DMS153 (cell line): ENCODE results near the gene ANKRD33B.

Source experiments
- DNase-seq: peaks from one replicate; lab custom pipeline; 2025; lab: John Stamatoyannopoulos, UW

Gene ANKRD33B

DNA sequence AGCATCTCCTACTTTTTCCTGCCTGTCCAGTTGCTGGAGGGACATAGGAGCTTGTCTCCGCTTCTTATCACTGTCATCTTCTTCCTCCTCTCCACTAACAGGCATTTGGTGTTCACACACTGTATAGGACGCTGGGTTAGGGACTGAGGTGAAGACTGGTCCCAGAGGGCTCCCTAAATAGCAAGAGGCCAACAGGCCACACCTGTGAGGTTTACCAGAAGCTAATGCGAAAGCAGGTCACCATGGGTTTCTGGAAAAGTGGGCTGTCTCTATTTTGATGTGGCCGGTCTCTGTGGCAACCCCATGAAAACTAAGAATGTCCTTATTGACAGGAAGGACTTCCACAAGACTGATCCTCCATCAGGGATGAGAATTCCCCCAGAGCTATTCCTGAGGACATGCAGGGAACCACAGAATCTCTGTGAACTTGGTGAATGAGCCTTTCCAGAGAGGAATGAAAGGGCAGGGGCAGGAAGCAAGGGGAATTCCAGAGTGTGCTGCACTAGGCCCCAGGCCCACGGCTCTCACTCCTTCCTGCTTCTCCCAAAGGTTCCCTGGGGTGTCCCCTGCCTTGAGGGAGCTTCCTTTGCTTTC is 135.5 kb downstream of the ANKRD33B start:
- no peak for DNase-seq

DNA sequence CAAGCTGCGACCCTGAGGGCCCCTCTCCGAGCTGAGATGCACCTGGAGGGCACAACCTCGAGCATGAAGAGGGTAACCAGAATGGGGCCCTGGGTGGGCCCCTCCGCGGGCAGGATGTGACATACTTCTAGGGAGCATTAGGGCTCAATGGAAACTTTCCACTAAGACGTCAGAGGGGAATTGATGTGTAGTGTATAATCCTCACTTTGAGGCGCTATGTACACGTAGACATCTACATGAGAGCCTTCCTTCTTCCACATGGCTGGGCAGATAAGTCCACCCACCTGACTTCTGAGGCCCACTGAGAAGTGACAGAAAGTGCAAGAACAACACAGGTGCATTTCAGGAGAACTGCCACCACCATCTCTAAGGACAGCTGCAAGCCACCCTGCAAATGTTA is 136.1 kb downstream of the ANKRD33B start:
- no peak for DNase-seq

DNA sequence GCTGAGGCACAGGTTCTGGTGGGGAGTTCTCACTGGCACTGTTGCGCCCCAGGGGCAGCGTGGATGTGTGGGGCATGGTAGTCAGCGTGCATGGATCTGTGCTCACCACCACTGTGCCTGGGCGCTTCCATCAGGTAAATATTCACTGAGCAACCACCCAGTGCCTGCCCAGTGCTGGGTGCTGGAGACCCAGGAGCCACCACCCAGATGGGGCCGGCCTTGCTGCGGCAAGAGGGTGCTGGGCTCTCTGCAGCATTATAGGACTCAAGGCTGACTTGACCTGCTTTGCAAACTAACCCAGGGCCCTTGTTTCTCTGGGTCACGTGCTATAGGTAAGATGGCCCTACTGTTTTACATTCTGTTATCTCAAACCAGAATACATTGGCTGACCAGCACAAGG is 136.6 kb downstream of the ANKRD33B start:
- DNase-seq: no peak

DNA sequence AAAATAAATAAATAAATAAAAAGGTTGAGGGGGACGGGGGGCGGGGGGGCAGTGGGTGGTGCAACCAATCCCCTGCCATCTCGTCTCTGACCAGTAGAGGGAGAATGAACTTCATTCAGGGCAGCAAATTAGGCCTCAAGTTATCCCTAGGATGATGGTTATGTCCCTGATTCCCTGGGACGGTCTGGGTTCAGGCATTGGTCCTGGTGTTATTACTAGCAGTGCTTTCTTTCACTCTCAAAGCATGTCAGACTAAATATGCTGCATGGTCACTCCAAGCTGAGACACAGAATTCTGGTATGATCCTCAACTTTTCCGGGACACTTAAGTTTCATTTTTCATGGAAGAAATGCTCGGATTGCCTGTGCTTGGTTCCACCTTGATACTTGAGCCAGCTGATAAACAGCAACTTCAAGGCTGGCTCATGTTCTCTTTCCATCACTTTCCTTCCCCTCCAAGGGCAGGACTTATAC is 137.7 kb downstream of the ANKRD33B start:
- peak; percentile 17 for DNase-seq

DNA sequence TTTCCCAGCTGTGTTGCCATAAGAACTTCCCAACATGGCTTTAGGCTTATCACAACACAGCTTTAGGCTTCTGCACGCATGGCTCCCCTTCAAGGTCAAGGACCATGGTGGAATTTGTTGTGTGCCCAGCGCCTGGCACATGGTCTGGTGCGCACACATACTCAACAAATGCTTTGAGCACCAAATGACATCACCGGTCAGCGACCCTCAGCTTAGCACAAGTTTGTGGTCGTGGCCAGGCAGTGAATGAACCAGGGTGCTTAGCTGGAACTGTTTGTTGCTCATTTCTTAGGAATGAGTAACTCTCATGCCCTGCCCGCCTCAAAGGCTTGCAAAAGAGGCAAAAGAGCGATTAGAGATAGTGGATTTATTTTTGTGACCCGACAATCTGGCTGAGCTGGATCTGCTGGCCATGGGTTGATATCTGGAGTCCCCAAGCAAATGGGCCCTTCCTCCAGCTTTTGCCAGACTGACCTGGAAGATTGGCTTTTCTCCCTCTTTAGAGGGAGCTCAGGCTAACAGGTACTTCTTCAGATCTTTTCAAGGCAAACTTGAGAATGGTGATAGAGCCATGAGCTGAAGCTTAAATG is 138.3 kb downstream of the ANKRD33B start:
- no peak for DNase-seq

DNA sequence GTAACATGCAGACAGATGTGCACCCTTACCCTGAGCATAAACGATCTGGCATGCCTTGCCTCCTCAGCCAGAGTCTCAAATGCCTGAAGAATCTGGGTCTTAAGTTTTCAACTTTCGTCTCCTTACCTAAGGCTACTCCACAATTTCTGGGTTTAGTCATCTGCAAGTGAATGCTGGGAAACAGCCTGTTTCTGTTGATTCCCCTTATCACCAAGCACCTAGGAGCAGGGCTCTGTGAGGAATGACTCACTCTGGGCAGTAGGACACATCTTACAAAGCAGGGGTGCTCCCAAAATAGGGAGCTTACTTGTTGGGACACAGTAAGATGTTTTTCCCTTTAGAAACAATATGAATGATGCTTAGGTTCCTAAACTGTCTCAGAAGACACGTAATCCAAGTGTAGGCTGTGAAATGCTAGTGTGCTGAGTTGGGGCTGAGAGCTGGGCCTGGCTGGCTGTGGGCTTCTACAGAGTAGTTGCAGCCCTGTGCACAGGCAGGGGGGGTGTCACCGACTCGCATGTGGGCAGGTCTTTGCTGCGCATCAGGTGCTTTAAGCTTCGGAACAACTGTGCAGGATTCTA is 139.1 kb downstream of the ANKRD33B start:
- no peak for DNase-seq

DNA sequence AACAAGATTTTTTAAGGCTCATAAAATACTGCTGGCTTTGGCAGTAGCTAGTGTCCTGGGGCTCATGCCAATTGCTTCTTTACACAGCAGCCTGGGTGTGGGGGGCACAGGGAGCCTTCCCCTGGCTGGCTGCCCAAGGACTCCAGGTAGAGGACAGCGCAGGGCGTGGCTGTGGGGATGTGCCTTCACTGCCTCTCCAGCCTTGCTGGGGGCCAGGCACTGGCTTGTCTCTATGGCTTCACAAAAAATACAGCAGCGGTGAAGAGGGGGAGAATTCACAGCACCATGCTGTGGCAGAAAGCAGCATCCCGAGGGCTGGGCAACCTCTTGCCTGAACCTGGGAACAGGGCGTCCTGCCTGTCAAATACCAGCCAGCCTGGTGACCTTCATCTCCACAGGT is 139.8 kb downstream of the ANKRD33B start:
- no peak for DNase-seq

DNA sequence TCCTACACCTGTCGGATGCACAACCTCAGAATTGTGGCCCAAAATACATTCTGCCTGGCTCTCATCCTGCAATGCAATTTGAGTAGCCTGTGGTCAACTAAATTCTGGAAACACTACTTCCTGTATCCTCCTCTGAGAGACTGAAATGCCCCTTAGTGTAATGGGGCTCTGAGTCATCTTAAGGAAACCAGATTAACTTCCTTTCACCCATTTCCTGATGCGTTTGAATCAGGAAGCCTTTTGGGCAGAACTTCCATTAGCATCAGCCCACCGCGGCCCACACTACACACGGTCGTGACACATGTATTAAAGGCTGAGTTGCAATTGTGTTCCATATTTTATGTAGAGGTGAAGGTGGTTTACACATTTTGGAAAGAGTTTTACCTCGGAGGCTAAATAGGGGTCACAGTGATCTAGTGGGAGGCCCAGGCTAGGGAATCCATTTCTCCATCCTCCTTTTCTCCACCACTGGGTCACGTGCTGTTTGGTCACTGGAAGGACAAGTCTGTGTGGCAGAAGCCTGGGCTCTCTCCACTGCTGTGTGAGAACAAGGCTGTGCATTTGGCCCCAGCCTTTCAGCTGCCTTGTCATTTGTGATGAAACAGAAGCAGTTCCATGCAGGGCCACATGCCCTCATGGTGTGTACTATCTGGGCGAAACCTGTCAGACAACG is 141.2 kb downstream of the ANKRD33B start:
- DNase-seq: no peak

DNA sequence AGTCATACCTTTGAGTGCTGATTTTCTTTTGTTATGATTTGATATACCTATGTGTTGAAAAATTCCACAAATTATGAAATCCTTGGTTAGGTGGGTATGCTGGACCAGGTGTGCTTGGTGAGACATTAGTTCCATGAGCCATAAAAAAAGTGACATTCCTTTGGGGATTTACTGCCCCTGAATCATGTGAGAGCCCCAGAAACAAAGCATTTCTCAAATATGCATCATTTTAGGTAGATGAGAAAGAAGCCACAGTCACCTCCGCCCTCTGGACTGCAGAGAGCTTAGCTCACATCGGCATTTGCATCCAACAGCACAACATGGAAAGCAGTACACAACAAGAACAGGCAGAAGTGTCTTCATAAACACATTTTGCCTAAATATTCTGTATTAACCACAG is 141.9 kb downstream of the ANKRD33B start:
- DNase-seq: no peak

DNA sequence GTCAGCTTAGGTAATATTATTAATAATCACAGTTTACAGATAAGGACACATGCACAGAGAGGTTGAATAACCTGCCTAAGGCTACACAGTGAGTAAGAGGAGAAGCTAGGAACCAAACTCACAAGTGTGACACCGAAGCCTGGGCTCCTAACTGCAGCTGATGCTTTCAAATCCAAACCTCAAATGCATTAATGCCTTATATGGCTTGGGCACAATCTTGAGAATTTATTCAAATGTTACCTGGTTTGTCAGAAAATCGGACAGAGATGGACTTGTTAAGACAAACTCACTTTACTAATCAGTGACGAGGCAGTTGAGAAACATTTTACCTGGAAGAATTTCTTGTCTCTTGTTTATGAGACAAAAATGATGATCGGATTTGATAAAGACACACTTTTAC is 142.5 kb downstream of the ANKRD33B start:
- no peak for DNase-seq
